ENCODE measurements around the gene PSKH1. TPM values are rescaled to one million over a fixed set of nuclear protein-coding genes. Genes with fewer than 3 reads are reported as not detected.

PSKH1 gene
- total and polyA plus RNA-seq, 9 of the 15 experiments (the other 6 are each of a cell fraction or from before 2014, with no cell fraction given) = 0.96 to 20.9 (median 9.4) TPM

DNA sequence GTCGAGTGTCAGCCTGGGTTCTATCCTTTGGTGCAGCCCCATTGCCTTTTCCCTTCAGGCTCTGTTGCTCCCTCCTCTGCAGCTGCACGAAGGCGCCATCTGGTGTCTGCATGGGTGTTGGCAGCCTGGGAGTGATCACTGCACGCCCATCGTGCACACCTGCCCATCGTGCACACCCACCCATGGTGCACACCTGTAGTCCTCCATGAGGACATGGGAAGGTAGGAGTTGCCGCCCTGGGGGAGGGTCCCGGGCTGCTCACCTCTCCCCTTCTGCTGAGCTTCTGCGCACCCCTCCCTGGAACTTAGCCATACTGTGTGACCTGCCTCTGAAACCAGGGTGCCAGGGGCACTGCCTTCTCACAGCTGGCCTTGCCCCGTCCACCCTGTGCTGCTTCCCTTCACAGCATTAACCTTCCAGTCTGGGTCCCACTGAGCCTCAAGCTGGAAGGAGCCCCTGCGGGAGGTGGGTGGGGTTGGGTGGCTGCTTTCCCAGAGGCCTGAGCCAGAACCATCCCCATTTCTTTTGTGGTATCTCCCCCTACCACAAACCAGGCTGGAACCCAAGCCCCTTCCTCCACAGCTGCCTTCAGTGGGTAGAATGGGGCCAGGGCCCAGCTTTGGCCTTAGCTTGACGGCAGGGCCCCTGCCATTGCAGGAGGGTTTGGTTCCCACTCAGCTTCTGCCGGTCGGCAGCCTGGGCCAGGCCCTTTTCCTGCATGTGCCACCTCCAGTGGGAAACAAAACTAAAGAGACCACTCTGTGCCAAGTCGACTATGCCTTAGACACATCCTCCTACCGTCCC is 35.7 kb downstream of the PSKH1 start (continued):
- TF ChIP-seq RAD21 (CRISPR knock-in tag; conservative IDR thresholded peaks at IDR 0.05 in 1 of 2, IDR thresholded peaks at IDR 0.05 in 1 of 2) (peak; percentile 87 to 95), BHLHE40 (IDR thresholded peaks at IDR 0.05; ENCODE audit: low read length) (peak; percentile 22; the same call in 1 of the 2 replicates), UBTF (IDR thresholded peaks at IDR 0.05; ENCODE audit: borderline replicate concordance in 1 of 2, low read depth in 2 of 2, low read length in 2 of 2) (no peak), COPS2 (conservative IDR thresholded peaks at IDR 0.05) (no peak), GTF2A2 (tag; IDR thresholded peaks at IDR 0.05) (no peak), ZKSCAN1 (IDR thresholded peaks at IDR 0.05; ENCODE audit: low read depth, low read length) (0 out of 2 replicates have a peak, but pooled peaks have one; percentile 43), NFE2 (IDR thresholded peaks at IDR 0.05; ENCODE audit: low read depth) (no peak), ZBTB43 (CRISPR knock-in tag; IDR thresholded peaks at IDR 0.05) (0 out of 2 replicates have a peak, but pooled peaks have one; percentile 33), GABPB1 (CRISPR knock-in tag; IDR thresholded peaks at IDR 0.05) (no peak; the same call in 1 of the 2 replicates), POU5F1 (IDR thresholded peaks at IDR 0.05; ENCODE audit: borderline replicate concordance, low read depth, low read length, partially characterized antibody) (peak; percentile 22), STAG1 (CRISPR knock-in tag; IDR thresholded peaks at IDR 0.05; ENCODE audit: borderline replicate concordance) (peak; percentile 94), HNRNPLL (IDR thresholded peaks at IDR 0.05; ENCODE audit: low read depth, low read length, poor library complexity, severe bottlenecking) (peak; percentile 14), NONO (IDR thresholded peaks at IDR 0.05; ENCODE audit: low read depth in 2 of 2, low read length in 1 of 2) (no peak), RUNX1 (IDR thresholded peaks at IDR 0.05; ENCODE audit: low read depth) (no peak), ZNF76 (CRISPR knock-in tag; IDR thresholded peaks at IDR 0.05; ENCODE audit: borderline replicate concordance) (no peak), XRCC4 (IDR thresholded peaks at IDR 0.05; ENCODE audit: extremely low read depth, insufficient read depth, insufficient read length) (no peak), TAF15 (IDR thresholded peaks at IDR 0.05; ENCODE audit: low read depth, low read length) (no peak), MTA1 (IDR thresholded peaks at IDR 0.05; ENCODE audit: borderline replicate concordance) (no peak), HMG20A (CRISPR knock-in tag; conservative IDR thresholded peaks at IDR 0.05) (no peak), E2F3 (CRISPR knock-in tag; IDR thresholded peaks at IDR 0.05) (no peak), SIX5 (IDR thresholded peaks at IDR 0.05; ENCODE audit: borderline replicate concordance in 1 of 2, insufficient read depth in 1 of 2, low read depth in 1 of 2, low read length in 2 of 2) (no peak), BRCA1 (IDR thresholded peaks at IDR 0.05) (no peak), BRCA1 (CRISPR knock-in tag; IDR thresholded peaks at IDR 0.05) (no peak)
- TF ChIP-seq, protein P1, sequence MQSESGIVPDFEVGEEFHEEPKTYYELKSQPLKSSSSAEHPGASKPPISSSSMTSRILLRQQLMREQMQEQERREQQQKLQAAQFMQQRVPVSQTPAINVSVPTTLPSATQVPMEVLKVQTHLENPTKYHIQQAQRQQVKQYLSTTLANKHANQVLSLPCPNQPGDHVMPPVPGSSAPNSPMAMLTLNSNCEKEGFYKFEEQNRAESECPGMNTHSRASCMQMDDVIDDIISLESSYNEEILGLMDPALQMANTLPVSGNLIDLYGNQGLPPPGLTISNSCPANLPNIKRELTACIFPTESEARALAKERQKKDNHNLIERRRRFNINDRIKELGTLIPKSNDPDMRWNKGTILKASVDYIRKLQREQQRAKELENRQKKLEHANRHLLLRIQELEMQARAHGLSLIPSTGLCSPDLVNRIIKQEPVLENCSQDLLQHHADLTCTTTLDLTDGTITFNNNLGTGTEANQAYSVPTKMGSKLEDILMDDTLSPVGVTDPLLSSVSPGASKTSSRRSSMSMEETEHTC (IDR thresholded peaks at IDR 0.05) = no peak
